ENCODE results near the gene SLC9A9. TPM values are rescaled to one million over a fixed set of nuclear protein-coding genes. Genes with fewer than 3 reads are reported as not detected.
"Not testable (repeated sequence)": the region's sequence is repeated elsewhere in the genome, so short reads cannot be mapped to it uniquely, and the experiment has no call there.

SLC9A9 gene
- total and polyA plus RNA-seq, 10 of the 15 experiments (the other 5 are each of a cell fraction or from before 2014, with no cell fraction given) = 3.5 to 14.2 (median 9.3) TPM

- H3K27me3 ChIP-seq (replicated peaks in 1 of 2; ENCODE audit: control insufficient read depth in 2 of 2, insufficient read depth in 2 of 2, low read length in 1 of 2); H4K20me1 ChIP-seq (ENCODE audit: control insufficient read depth, insufficient read depth); ATAC-seq; H3K79me2 ChIP-seq (ENCODE audit: control insufficient read depth, insufficient read depth, low read length); H3K9me3 ChIP-seq (replicated peaks; ENCODE audit: control insufficient read depth, insufficient read depth, low read length); POLR2A ChIA-PET; H3K36me3 ChIP-seq (ENCODE audit: control insufficient read depth in 2 of 2, insufficient read depth in 2 of 2, low read length in 1 of 2); H3K4me1 ChIP-seq (ENCODE audit: control insufficient read depth, insufficient read depth, low read length); DNase-seq (ENCODE audit: low read depth, low spot score); H3K4me3 ChIP-seq; H3K4me2 ChIP-seq (ENCODE audit: control insufficient read depth, insufficient read depth); RAD21 ChIA-PET (ENCODE audit: unreplicated experiment); in situ Hi-C loops (cut with MboI); CTCF ChIA-PET; H2AFZ ChIP-seq (ENCODE audit: control insufficient read depth, low read depth, low read length); intact Hi-C loops (cut with micrococcal nuclease; ENCODE audit: unreplicated experiment); H3K27ac ChIP-seq (ENCODE audit: control insufficient read depth, insufficient read depth); FAIRE-seq; H3K9ac ChIP-seq (ENCODE audit: control insufficient read depth, insufficient read depth, low read length); BruUV-seq (replicated peaks): not testable (repeated sequence)
- 98% methylated on average over 7 of the region's 7 CpGs for WGBS (ENCODE audit: insufficient coverage, insufficient replicate concordance, low lambda C conversion rate, missing lambda C conversion rate)
- SMC1A ChIA-PET (ENCODE audit: uncharacterized antibody, unreplicated experiment) = interaction anchor here (0.7 kb wide), 1 partner anchor 1867 kb away, joined by 3 read pairs; no protein-coding TSS in a partner anchor
Measured at GRCh38 chr3:143805476-143805875, 42.8 kb downstream of the SLC9A9 start.

GRCh38 chr3:143801046-143801445 is 47.2 kb downstream of the SLC9A9 start:
- H4K20me1 ChIP-seq (ENCODE audit: control insufficient read depth, insufficient read depth); intact Hi-C loops (cut with micrococcal nuclease; ENCODE audit: unreplicated experiment); POLR2A ChIA-PET; BruUV-seq (replicated peaks); ATAC-seq; H3K4me2 ChIP-seq (ENCODE audit: control insufficient read depth, insufficient read depth); H2AFZ ChIP-seq (ENCODE audit: control insufficient read depth, low read depth, low read length); DNase-seq (ENCODE audit: low read depth, low spot score); H3K79me2 ChIP-seq (ENCODE audit: control insufficient read depth, insufficient read depth, low read length); H3K27ac ChIP-seq (ENCODE audit: control insufficient read depth, insufficient read depth); H3K9ac ChIP-seq (ENCODE audit: control insufficient read depth, insufficient read depth, low read length); SMC1A ChIA-PET (ENCODE audit: uncharacterized antibody, unreplicated experiment); in situ Hi-C loops (cut with MboI); H3K4me3 ChIP-seq; FAIRE-seq; CTCF ChIA-PET; RAD21 ChIA-PET (ENCODE audit: unreplicated experiment); H3K9me3 ChIP-seq (replicated peaks; ENCODE audit: control insufficient read depth, insufficient read depth, low read length); H3K4me1 ChIP-seq (ENCODE audit: control insufficient read depth, insufficient read depth, low read length); H3K36me3 ChIP-seq (ENCODE audit: control insufficient read depth in 2 of 2, insufficient read depth in 2 of 2, low read length in 1 of 2); H3K27me3 ChIP-seq (replicated peaks in 1 of 2; ENCODE audit: control insufficient read depth in 2 of 2, insufficient read depth in 2 of 2, low read length in 1 of 2): not testable (repeated sequence)
- WGBS (ENCODE audit: insufficient coverage, insufficient replicate concordance, low lambda C conversion rate, missing lambda C conversion rate) = 70% methylated on average over 5 of the region's 5 CpGs

GRCh38 chr3:143798151-143798550 is 50.1 kb downstream of the SLC9A9 start:
- H3K79me2 ChIP-seq (ENCODE audit: control insufficient read depth, insufficient read depth, low read length); in situ Hi-C loops (cut with MboI); H3K36me3 ChIP-seq (ENCODE audit: control insufficient read depth in 2 of 2, insufficient read depth in 2 of 2, low read length in 1 of 2); RAD21 ChIA-PET (ENCODE audit: unreplicated experiment); POLR2A ChIA-PET; H3K9ac ChIP-seq (ENCODE audit: control insufficient read depth, insufficient read depth, low read length); H2AFZ ChIP-seq (ENCODE audit: control insufficient read depth, low read depth, low read length); H3K27me3 ChIP-seq (replicated peaks in 1 of 2; ENCODE audit: control insufficient read depth in 2 of 2, insufficient read depth in 2 of 2, low read length in 1 of 2); H3K4me2 ChIP-seq (ENCODE audit: control insufficient read depth, insufficient read depth); SMC1A ChIA-PET (ENCODE audit: uncharacterized antibody, unreplicated experiment); intact Hi-C loops (cut with micrococcal nuclease; ENCODE audit: unreplicated experiment); H3K27ac ChIP-seq (ENCODE audit: control insufficient read depth, insufficient read depth); BruUV-seq (replicated peaks); H3K4me3 ChIP-seq; H4K20me1 ChIP-seq (ENCODE audit: control insufficient read depth, insufficient read depth); ATAC-seq; H3K9me3 ChIP-seq (replicated peaks; ENCODE audit: control insufficient read depth, insufficient read depth, low read length); CTCF ChIA-PET; DNase-seq (ENCODE audit: low read depth, low spot score); FAIRE-seq; H3K4me1 ChIP-seq (ENCODE audit: control insufficient read depth, insufficient read depth, low read length): not testable (repeated sequence)
- WGBS (ENCODE audit: insufficient coverage, insufficient replicate concordance, low lambda C conversion rate, missing lambda C conversion rate) = 98% methylated on average over 7 of the region's 7 CpGs
